SHP77 (cell line): ENCODE results near the gene CCDC146.
"Not testable (repeated sequence)": the region's sequence is repeated elsewhere in the genome, so short reads cannot be mapped to it uniquely, and the experiment has no call there.

Experiments
- DNase-seq, 2 experiments: peaks; one replicate each; lab custom pipeline; 2025; lab: John Stamatoyannopoulos, UW

Gene CCDC146

GRCh38 chr7:77244222-77244934 lies 122.0 kb downstream of the CCDC146 start:
- DNase-seq: no peak

GRCh38 chr7:77245015-77245755 lies 122.8 kb downstream of the CCDC146 start:
- DNase-seq: no peak

GRCh38 chr7:77246026-77246640 lies 123.7 kb downstream of the CCDC146 start:
- no peak for DNase-seq

GRCh38 chr7:77247206-77247850 lies 124.9 kb downstream of the CCDC146 start:
- DNase-seq: peak; percentile 66 to 78

GRCh38 chr7:77248154-77248553 lies 125.7 kb downstream of the CCDC146 start:
- no peak for DNase-seq

- DNase-seq: no peak
These were observed 130.1 kb downstream of the CCDC146 start for GRCh38 chr7:77252506-77252905.

- no peak for DNase-seq
These were observed 130.7 kb downstream of the CCDC146 start for GRCh38 chr7:77253151-77253550.

GRCh38 chr7:77254429-77254828 lies 132.0 kb downstream of the CCDC146 start:
- DNase-seq: no peak

GRCh38 chr7:77254915-77255314 lies 132.5 kb downstream of the CCDC146 start:
- no peak for DNase-seq

GRCh38 chr7:77258014-77258413 lies 135.6 kb downstream of the CCDC146 start:
- DNase-seq: no peak

GRCh38 chr7:77258593-77258992 lies 136.2 kb downstream of the CCDC146 start:
- no peak for DNase-seq

- DNase-seq: no peak
These were observed 139.9 kb downstream of the CCDC146 start for GRCh38 chr7:77262316-77262715.

- no peak for DNase-seq
These were observed 143.3 kb downstream of the CCDC146 start for GRCh38 chr7:77265666-77266065.

- no peak for DNase-seq
These were observed 143.9 kb downstream of the CCDC146 start for GRCh38 chr7:77266291-77266794.

- no peak for DNase-seq
These were observed 147.1 kb downstream of the CCDC146 start for GRCh38 chr7:77269360-77270093.

- no peak for DNase-seq
These were observed 147.7 kb downstream of the CCDC146 start for GRCh38 chr7:77270094-77270480.

- no peak for DNase-seq
These were observed 149.4 kb downstream of the CCDC146 start for GRCh38 chr7:77271766-77272165.

- DNase-seq: not testable (repeated sequence)
These were observed 153.2 kb downstream of the CCDC146 start for GRCh38 chr7:77275663-77276062.

GRCh38 chr7:77276120-77276519 lies 153.7 kb downstream of the CCDC146 start:
- DNase-seq: no peak

GRCh38 chr7:77281780-77282478 lies 159.5 kb downstream of the CCDC146 start:
- no peak for DNase-seq

- DNase-seq: no peak
These were observed 160.5 kb downstream of the CCDC146 start for GRCh38 chr7:77282897-77283296.
